BJ (cell line): ENCODE measurements around the gene FOXJ3. TPM values are rescaled to one million over a fixed set of nuclear protein-coding genes. Genes with fewer than 3 reads are reported as not detected.

Experiments used
- CTCF ChIA-PET: fragments of 350-600 bp; formaldehyde crosslinking; extraction: SDS; loops from one replicate; lab custom pipeline; 2021; ENCODE audit warnings: antibody characterized with exemption, inconsistent platforms; lab: Yijun Ruan, JAX
- POLR2A ChIA-PET: fragments of 300-600 bp; sonication (Branson Sonifier 250); formaldehyde crosslinking; extraction: SDS; loops from one replicate; lab custom pipeline; 2021; ENCODE audit warnings: antibody characterized with exemption; lab: Charles Lee
- DNase-seq: peaks from one replicate; pipeline ENCODE4 v3.0.0-alpha.2; 2011; ENCODE audit warnings: low read depth
- H3K27me3 ChIP-seq: 2 replicates; pipeline ENCODE4 v1.6.0; 2011; ENCODE audit warnings: low read length; ENCODE audit not compliant: control insufficient read depth, insufficient read depth
- H3K36me3 ChIP-seq: 2 replicates; pipeline ENCODE4 v1.5.1; 2011; ENCODE audit warnings: low read length; ENCODE audit not compliant: control insufficient read depth, insufficient read depth
- H3K4me3 ChIP-seq: 2 replicates; pipeline ENCODE4 v1.5.1; 2011; ENCODE audit warnings: low read depth, mild to moderate bottlenecking, control low read depth, low read length
- polyA plus RNA-seq: library from polyadenylated mRNA; depleted of rRNA; stranded (reverse); fragments of >200 nt; gene quantifications from 2 replicates; pipeline ENCODE4 v1.2.3, GENCODE V29; 2011
- TF ChIP-seq, protein P1 (sequence below): IDR thresholded peaks from 2 replicates; pipeline ENCODE4 v1.5.1; 2011; ENCODE audit warnings: low read depth, mild to moderate bottlenecking, control low read depth, inconsistent platforms, low read length, moderate library complexity; ENCODE audit not compliant: insufficient read depth

Gene FOXJ3
- polyA plus RNA-seq, 1 experiment = 22.9 TPM

DNA sequence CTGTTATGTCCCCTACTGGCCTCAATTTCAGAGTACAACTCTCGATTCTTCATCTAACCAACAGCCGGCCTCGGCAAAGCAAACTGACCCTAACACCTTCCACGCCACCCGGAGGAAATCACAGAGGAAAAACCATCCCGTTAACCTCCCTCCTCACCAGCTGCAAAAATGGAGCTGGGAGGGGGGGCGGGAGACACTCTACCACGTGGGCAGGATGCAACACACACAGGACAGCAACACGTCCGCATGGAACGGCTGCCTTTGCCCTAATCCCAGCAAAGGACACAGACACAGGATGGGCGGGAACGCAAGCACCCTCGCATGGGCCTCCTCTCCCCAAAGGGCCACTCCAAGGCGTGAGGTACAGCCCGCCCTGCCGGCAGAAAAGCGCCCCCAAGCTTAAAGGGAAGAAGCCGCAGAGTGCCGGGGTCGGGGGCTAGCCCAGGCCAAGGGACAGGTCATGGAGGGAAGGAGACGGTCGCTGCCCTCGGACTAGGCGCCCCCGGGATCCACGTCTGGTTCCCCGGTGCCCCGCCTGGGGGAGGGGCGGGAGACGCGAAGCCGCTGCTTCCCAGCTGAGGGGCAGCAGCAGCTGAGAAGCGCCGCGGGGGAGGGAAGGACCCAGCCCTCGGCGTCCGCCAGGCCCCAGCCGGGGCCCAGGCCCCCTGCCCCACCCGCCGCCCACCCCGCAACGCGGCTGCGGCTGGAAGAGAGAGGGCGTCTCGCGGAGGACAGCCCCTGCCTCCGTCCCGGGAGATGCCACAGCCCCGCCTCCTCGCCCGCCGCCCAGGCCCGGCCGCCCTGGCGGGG is 590 bp downstream of the FOXJ3 start:
- no peak for DNase-seq
- ChIA-PET CTCF (interaction anchor here (0.6 to 1.6 kb wide), 5 partner anchors 44 to 360 kb away, joined by 3 to 8 read pairs (median 4); no protein-coding TSS in a partner anchor), POLR2A (interaction anchor here (0.6 kb wide), 3 partner anchors 356 to 433 kb away, joined by 3 to 4 read pairs (median 4); partner anchors contain the start of genes C1orf50 and P3H1)
- no peaks in the 10 kb centered on the region for H3K36me3 ChIP-seq
- TF ChIP-seq, protein P1, sequence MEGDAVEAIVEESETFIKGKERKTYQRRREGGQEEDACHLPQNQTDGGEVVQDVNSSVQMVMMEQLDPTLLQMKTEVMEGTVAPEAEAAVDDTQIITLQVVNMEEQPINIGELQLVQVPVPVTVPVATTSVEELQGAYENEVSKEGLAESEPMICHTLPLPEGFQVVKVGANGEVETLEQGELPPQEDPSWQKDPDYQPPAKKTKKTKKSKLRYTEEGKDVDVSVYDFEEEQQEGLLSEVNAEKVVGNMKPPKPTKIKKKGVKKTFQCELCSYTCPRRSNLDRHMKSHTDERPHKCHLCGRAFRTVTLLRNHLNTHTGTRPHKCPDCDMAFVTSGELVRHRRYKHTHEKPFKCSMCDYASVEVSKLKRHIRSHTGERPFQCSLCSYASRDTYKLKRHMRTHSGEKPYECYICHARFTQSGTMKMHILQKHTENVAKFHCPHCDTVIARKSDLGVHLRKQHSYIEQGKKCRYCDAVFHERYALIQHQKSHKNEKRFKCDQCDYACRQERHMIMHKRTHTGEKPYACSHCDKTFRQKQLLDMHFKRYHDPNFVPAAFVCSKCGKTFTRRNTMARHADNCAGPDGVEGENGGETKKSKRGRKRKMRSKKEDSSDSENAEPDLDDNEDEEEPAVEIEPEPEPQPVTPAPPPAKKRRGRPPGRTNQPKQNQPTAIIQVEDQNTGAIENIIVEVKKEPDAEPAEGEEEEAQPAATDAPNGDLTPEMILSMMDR = 0 out of 2 replicates have a peak, but pooled peaks have one; percentile 9
- no peaks in the 10 kb centered on the region for H3K27me3 ChIP-seq
- H3K4me3 ChIP-seq = peak overlapping the region; percentile 84

DNA sequence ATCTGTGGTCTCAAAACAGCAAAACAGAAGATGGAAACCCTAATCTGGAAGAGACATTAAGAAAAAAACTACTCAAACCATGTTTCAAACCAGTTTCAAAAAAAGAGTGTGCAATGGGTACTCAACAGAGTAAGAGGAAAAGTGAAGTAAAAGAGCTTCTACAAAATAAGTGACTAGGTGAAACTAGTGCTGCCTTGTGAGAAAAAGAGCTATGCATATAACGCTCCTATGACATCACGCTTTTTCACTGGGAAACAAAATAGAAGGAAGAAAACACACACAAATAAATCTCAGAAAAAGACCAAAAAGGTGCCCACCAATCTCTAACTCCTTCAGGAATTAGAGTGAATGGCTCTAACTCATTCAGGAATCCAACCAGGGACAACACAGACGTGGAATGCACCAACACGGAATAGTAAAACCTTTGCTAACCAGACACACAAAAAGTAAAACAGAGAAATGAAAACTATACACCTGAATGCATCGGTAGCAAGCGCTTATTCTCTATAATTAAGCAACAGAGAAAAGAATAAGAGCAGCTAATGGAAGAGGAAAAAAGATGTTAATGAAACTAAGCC is 1.3 kb downstream of the FOXJ3 start:
- TF ChIP-seq, protein P1 = no peak
- Histone ChIP-seq H3K4me3 (peak overlapping the region; percentile 84), H3K27me3 (no peaks in the 10 kb centered on the region), H3K36me3 (no peaks in the 10 kb centered on the region)
- no peak for DNase-seq
- CTCF ChIA-PET = interaction anchor here (0.6 to 1.6 kb wide), 6 partner anchors 20 to 361 kb away, joined by 3 to 8 read pairs (median 4); no protein-coding TSS in a partner anchor
- POLR2A ChIA-PET = interaction anchor here (0.6 kb wide), 2 partner anchors 357 to 432 kb away, joined by 3 to 4 read pairs; no protein-coding TSS in a partner anchor

DNA sequence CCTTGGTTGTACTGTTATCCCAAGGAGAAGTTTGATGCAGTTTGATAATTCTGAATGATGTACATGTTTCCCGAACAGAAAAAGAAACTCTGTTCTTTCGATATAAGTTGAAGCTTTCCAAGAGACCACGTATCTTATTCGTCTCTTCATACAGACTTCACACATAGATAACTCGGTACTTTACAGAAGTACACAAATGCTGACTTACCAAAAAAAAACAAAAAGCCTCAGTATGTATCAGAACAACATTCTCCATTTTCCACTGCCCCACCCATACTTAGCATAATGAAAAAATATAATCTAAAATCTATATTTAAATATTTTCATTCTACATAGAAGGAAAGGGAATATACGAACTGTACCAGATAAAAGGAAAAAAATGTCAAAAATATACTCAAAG is 2.2 kb downstream of the FOXJ3 start:
- no peak for DNase-seq
- Histone ChIP-seq H3K36me3 (no peaks in the 10 kb centered on the region), H3K27me3 (no peaks in the 10 kb centered on the region), H3K4me3 (no peak overlapping the region)
- POLR2A ChIA-PET = no interaction called here
- CTCF ChIA-PET = interaction anchor here (1.2 to 1.6 kb wide), 3 partner anchors 20 to 159 kb away, joined by 3 to 5 read pairs (median 3); no protein-coding TSS in a partner anchor
- TF ChIP-seq, protein P1 = no peak

DNA sequence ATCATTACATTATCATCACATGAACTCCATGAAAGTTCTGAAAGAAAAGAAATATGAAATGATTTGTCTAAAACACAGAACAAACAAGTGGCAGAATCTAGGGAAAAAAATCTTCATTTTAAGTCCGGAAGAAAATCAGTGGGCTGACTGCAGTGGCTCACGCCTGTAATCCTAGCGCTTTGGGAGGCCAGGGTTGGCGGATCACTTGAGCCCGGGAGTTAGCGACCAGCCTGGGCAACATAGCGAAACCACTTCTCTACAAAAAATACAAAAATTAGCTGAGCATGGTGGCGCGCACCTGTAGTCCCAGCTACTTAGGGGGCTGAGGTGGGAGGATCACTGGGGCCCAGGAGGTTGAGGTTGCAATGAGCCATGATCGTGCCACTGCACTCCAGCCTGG is 4.8 kb downstream of the FOXJ3 start:
- H3K4me3 ChIP-seq = no peak overlapping the region
- no peaks in the 10 kb centered on the region for H3K27me3 ChIP-seq
- TF ChIP-seq, protein P1 = no peak
- ChIA-PET POLR2A (no interaction called here), CTCF (interaction anchor here (2.0 kb wide), 1 partner anchor 157 kb away, joined by 6 read pairs; no protein-coding TSS in a partner anchor)
- H3K36me3 ChIP-seq = no peaks in the 10 kb centered on the region
- DNase-seq = no peak
